ENCODE measurements around the gene PTK7.

- TF ChIP-seq POLR2AphosphoS5 (IDR thresholded peaks at IDR 0.05; ENCODE audit: low read depth, low read length) (no peak), TAF1 (IDR thresholded peaks at IDR 0.05; ENCODE audit: borderline replicate concordance, insufficient read depth, low read length) (no peak), REST (IDR thresholded peaks at IDR 0.05; ENCODE audit: insufficient read depth in 1 of 2, low read depth in 2 of 2, low read length in 2 of 2) (no peak), SIN3A (IDR thresholded peaks at IDR 0.05; ENCODE audit: borderline replicate concordance, insufficient read depth, low read length) (no peak), FOXP2 (optimal IDR thresholded peaks at IDR 0.05; ENCODE audit: borderline replicate concordance, extremely low read depth, extremely low read length, insufficient read depth) (no peak)
Observed at GRCh38 chr6:43199912-43200311, 123.8 kb downstream of the PTK7 start.

All from PFSK-1 (cell line).